HEK293T (cell line): ENCODE measurements around the gene TTC32.

ENCODE experiments used
- BHLHE40 ChIP-seq: fragments of 450-650 bp; IDR thresholded peaks from 2 replicates; pipeline ENCODE4 v1.6.1; 2016; ENCODE audit warnings: mild to moderate bottlenecking, moderate library complexity, borderline replicate concordance
- CTBP1 ChIP-seq: fragments of 450-650 bp; IDR thresholded peaks from 2 replicates; pipeline ENCODE4 v1.6.1; 2016; ENCODE audit warnings: borderline replicate concordance
- ELF4 ChIP-seq: fragments of 450-650 bp; IDR thresholded peaks from 2 replicates; pipeline ENCODE4 v1.6.1; 2017; ENCODE audit warnings: antibody characterized with exemption
- FOXA1 ChIP-seq: fragments of 450-650 bp; IDR thresholded peaks from 2 replicates; pipeline ENCODE4 v1.6.1; 2016; ENCODE audit warnings: mild to moderate bottlenecking
- FOXM1 ChIP-seq: fragments of 450-650 bp; IDR thresholded peaks from 2 replicates; pipeline ENCODE4 v1.6.1; 2017; ENCODE audit warnings: mild to moderate bottlenecking, borderline replicate concordance
- HDGF ChIP-seq: fragments of 450-650 bp; IDR thresholded peaks from 2 replicates; pipeline ENCODE4 v1.6.1; 2017; ENCODE audit warnings: antibody characterized with exemption, borderline replicate concordance
- L3MBTL2 ChIP-seq: fragments of 450-650 bp; conservative IDR thresholded peaks from 2 replicates; pipeline ENCODE4 v1.6.1; 2016; ENCODE audit warnings: mild to moderate bottlenecking
- LEF1 ChIP-seq: fragments of 450-650 bp; IDR thresholded peaks from 2 replicates; pipeline ENCODE4 v1.6.1; 2017; ENCODE audit warnings: mild to moderate bottlenecking, borderline replicate concordance
- NFRKB ChIP-seq: fragments of 450-650 bp; IDR thresholded peaks from 2 replicates; pipeline ENCODE4 v1.6.1; 2016; ENCODE audit warnings: mild to moderate bottlenecking, moderate library complexity
- PKNOX1 ChIP-seq: fragments of 450-650 bp; IDR thresholded peaks from 2 replicates; pipeline ENCODE4 v1.6.1; 2016
- SP1 ChIP-seq: fragments of 450-650 bp; IDR thresholded peaks from 2 replicates; pipeline ENCODE4 v1.6.1; 2017
- SUZ12 ChIP-seq: fragments of 450-650 bp; IDR thresholded peaks from 2 replicates; pipeline ENCODE4 v1.6.1; 2016; ENCODE audit warnings: mild to moderate bottlenecking
- TARDBP ChIP-seq: fragments of 450-650 bp; IDR thresholded peaks from 2 replicates; pipeline ENCODE4 v1.6.1; 2016
- ZNF384 ChIP-seq: fragments of 450-650 bp; IDR thresholded peaks from 2 replicates; pipeline ENCODE4 v1.6.1; 2016

GRCh38 chr2:19848029-19848750, 53.6 kb downstream of the TTC32 start:
- no peak for TF ChIP-seq LEF1
- no peak for TF ChIP-seq SP1
- no peak for TF ChIP-seq L3MBTL2
- TF ChIP-seq ELF4 = no peak
- no peak for TF ChIP-seq FOXA1
- no peak for TF ChIP-seq HDGF
- no peak for TF ChIP-seq NFRKB
- TF ChIP-seq BHLHE40 = no peak
- no peak for TF ChIP-seq PKNOX1
- TF ChIP-seq TARDBP = no peak
- TF ChIP-seq SUZ12 = no peak
- no peak for TF ChIP-seq ZNF384
- TF ChIP-seq FOXM1 = no peak
- no peak for TF ChIP-seq CTBP1
